OCI-LY1 (cell line): ENCODE results near the gene IQCK.
"Not testable (repeated sequence)": the region's sequence is repeated elsewhere in the genome, so short reads cannot be mapped to it uniquely, and the experiment has no call there.

Source experiments
- H2AFZ ChIP-seq: fragments of 200-600 bp; sonication (generic), shearing (Covaris generic); 2 replicates; pipeline ENCODE4 v1.6.0; 2014; ENCODE audit warnings: antibody characterized with exemption, mild to moderate bottlenecking, low read length
- H3F3A ChIP-seq: fragments of 200-600 bp; sonication (generic), shearing (Covaris generic); 2 replicates; pipeline ENCODE4 v1.6.0; 2014; ENCODE audit warnings: mild to moderate bottlenecking, antibody characterized with exemption, low read length, moderate library complexity; ENCODE audit not compliant: insufficient read depth
- H3K27ac ChIP-seq: fragments of 200-600 bp; sonication (generic); 2 replicates; pipeline ENCODE4 v1.5.1; 2014; ENCODE audit warnings: low read length, mixed run types, mild to moderate bottlenecking, low read depth; ENCODE audit not compliant: poor library complexity, severe bottlenecking
- H3K27me3 ChIP-seq: fragments of 200-600 bp; sonication (generic); 2 replicates; pipeline ENCODE4 v1.6.0; 2014; ENCODE audit warnings: antibody characterized with exemption, mild to moderate bottlenecking, low read length, moderate library complexity; ENCODE audit not compliant: insufficient read depth
- H3K36me3 ChIP-seq: fragments of 200-600 bp; sonication (generic); 2 replicates; pipeline ENCODE4 v1.6.1; 2014; ENCODE audit warnings: mild to moderate bottlenecking, antibody characterized with exemption, low read length, moderate library complexity, mixed read lengths; ENCODE audit not compliant: insufficient read depth
- H3K4me1 ChIP-seq: fragments of 200-600 bp; sonication (generic); 2 replicates; pipeline ENCODE4 v1.5.1; 2014; ENCODE audit warnings: mild to moderate bottlenecking, low read length, moderate library complexity; ENCODE audit not compliant: insufficient read depth, severe bottlenecking
- H3K4me2 ChIP-seq: fragments of 200-600 bp; sonication (generic), shearing (Covaris generic); 2 replicates; pipeline ENCODE4 v1.6.1; 2014; ENCODE audit warnings: low read length
- H3K4me3 ChIP-seq: fragments of 200-600 bp; sonication (generic); 2 replicates; pipeline ENCODE4 v1.5.1; 2014; ENCODE audit warnings: low read length, low read depth, mild to moderate bottlenecking, mixed read lengths; ENCODE audit not compliant: poor library complexity, severe bottlenecking
- H3K79me2 ChIP-seq: fragments of 200-600 bp; shearing (Covaris generic); 2 replicates; pipeline ENCODE4 v1.6.1; 2016; ENCODE audit warnings: mixed run types, low read length, mixed read lengths; ENCODE audit not compliant: insufficient read depth
- H3K9ac ChIP-seq: fragments of 200-600 bp; sonication (generic), shearing (Covaris generic); 2 replicates; pipeline ENCODE4 v1.6.1; 2014; ENCODE audit warnings: mild to moderate bottlenecking, low read length, mixed read lengths
- H3K9me2 ChIP-seq: fragments of 200-600 bp; sonication (generic), shearing (Covaris generic); 2 replicates; pipeline ENCODE4 v1.6.1; 2014; ENCODE audit warnings: low read depth, mild to moderate bottlenecking, low read length, mixed read lengths
- H3K9me3 ChIP-seq: fragments of 200-600 bp; shearing (Covaris generic); 2 replicates; pipeline ENCODE4 v1.6.1; 2014; ENCODE audit warnings: low read length, mixed read lengths
- H4K20me1 ChIP-seq: fragments of 200-600 bp; sonication (generic), shearing (Covaris generic); 2 replicates; pipeline ENCODE4 v1.6.0; 2016; ENCODE audit warnings: mild to moderate bottlenecking, low read length; ENCODE audit not compliant: insufficient read depth
- EZH2 ChIP-seq: fragments of 200-600 bp; sonication (generic), shearing (Covaris generic); IDR thresholded peaks from 2 replicates; pipeline ENCODE4 v1.8.0; 2017; ENCODE audit warnings: borderline replicate concordance, mixed run types, mild to moderate bottlenecking, antibody characterized with exemption, low read length, moderate library complexity, mixed read lengths
- TF ChIP-seq, protein P1 (sequence below): fragments of 200-600 bp; sonication (generic), shearing (Covaris generic); IDR thresholded peaks from 2 replicates; pipeline ENCODE4 v1.5.1; 2017; ENCODE audit warnings: mild to moderate bottlenecking, antibody characterized with exemption, low read length, moderate library complexity, mixed read lengths

The IQCK gene

DNA sequence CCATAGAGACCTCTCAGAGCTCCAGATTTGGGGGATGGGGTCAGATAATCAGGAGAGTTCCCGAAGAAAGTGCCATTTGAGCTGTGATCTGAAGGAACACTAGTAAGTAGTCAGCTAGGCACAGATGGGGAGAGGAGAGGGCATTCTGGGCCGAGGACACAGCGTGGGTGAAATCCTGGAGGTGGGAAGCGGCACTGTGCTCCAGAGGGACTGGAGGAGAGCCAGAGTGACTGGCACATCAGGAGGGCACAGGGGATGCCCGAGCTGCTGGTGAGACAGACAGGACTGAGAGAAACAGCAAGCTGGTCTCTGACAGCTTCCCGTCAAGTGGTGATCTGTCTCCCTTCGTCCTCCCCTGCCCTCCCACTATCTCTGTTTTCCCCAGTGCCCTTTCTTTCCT is 40.7 kb upstream of the IQCK start:
- Histone ChIP-seq H3K79me2 (no peaks in the 10 kb centered on the region), H4K20me1 (no peaks in the 10 kb centered on the region), H3K9me2 (no peaks in the 10 kb centered on the region), H3K4me3 (no peak overlapping the region), H3K9ac (no peak overlapping the region), H2AFZ (no peak overlapping the region), H3F3A (no peaks in the 10 kb centered on the region), H3K36me3 (peaks cover 13% of the 10 kb centered on the region; the same call in 1 of the 2 replicates), H3K4me1 (no peaks in the 10 kb centered on the region), H3K27ac (no peak overlapping the region), H3K27me3 (no peaks in the 10 kb centered on the region), H3K9me3 (no peaks in the 10 kb centered on the region), H3K4me2 (no peak overlapping the region)
- TF ChIP-seq EZH2: no peak
- TF ChIP-seq, protein P1, sequence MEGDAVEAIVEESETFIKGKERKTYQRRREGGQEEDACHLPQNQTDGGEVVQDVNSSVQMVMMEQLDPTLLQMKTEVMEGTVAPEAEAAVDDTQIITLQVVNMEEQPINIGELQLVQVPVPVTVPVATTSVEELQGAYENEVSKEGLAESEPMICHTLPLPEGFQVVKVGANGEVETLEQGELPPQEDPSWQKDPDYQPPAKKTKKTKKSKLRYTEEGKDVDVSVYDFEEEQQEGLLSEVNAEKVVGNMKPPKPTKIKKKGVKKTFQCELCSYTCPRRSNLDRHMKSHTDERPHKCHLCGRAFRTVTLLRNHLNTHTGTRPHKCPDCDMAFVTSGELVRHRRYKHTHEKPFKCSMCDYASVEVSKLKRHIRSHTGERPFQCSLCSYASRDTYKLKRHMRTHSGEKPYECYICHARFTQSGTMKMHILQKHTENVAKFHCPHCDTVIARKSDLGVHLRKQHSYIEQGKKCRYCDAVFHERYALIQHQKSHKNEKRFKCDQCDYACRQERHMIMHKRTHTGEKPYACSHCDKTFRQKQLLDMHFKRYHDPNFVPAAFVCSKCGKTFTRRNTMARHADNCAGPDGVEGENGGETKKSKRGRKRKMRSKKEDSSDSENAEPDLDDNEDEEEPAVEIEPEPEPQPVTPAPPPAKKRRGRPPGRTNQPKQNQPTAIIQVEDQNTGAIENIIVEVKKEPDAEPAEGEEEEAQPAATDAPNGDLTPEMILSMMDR: no peak

DNA sequence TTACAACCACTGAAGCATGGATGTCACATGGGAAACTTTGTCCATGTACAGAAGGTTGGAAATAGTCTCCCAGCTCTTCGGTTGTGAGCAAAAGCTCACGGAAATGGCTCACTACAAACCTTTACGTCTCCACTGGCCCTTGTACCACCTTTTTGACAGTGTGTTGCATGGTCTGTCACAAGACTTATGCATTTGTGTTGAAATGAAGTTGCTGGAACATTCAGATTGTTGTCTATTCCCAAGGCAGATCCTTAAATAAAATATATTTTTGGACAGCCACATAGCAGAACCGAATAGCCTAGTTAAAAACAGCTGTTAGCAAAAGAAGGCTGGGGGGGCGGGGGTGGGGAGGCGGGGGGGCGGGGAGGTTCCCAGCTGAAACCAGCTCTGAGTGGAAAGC is 39.3 kb upstream of the IQCK start:
- Histone ChIP-seq H3K4me3 (no peak overlapping the region), H4K20me1 (no peaks in the 10 kb centered on the region), H3K4me1 (no peaks in the 10 kb centered on the region), H3K27me3 (no peaks in the 10 kb centered on the region), H3K36me3 (peaks cover 23% of the 10 kb centered on the region), H3K4me2 (no peak overlapping the region), H3K9ac (no peak overlapping the region), H3K9me3 (no peaks in the 10 kb centered on the region), H2AFZ (no peak overlapping the region), H3K9me2 (no peaks in the 10 kb centered on the region), H3F3A (no peaks in the 10 kb centered on the region), H3K27ac (no peak overlapping the region), H3K79me2 (no peaks in the 10 kb centered on the region)
- no peak for TF ChIP-seq EZH2
- TF ChIP-seq, protein P1: no peak

DNA sequence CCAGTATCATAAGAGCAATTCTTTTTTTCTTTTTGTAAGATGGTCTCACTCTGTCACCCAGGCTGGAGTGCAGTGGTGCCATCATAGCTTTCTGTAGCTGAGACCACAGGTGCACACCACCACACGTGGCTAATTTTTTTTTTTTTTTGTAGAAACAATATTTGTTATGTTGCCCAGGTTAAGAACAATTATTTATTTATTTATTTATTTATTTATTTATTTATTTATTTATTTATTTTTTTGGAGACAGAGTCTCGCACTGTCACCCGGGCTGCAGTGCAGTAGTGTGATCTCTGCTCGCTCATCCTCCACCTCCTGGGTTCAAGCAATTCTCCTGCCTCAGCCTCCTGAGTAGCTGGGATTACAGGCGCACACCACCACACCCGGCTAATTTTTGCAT is 38.8 kb upstream of the IQCK start:
- not testable (repeated sequence) for H3K9ac ChIP-seq, H3F3A ChIP-seq, H3K4me3 ChIP-seq, H4K20me1 ChIP-seq, H2AFZ ChIP-seq, H3K27ac ChIP-seq, H3K4me1 ChIP-seq, H3K79me2 ChIP-seq, H3K4me2 ChIP-seq, H3K9me2 ChIP-seq, H3K9me3 ChIP-seq, H3K27me3 ChIP-seq
- H3K36me3 ChIP-seq: peaks cover 27% of the 10 kb centered on the region

DNA sequence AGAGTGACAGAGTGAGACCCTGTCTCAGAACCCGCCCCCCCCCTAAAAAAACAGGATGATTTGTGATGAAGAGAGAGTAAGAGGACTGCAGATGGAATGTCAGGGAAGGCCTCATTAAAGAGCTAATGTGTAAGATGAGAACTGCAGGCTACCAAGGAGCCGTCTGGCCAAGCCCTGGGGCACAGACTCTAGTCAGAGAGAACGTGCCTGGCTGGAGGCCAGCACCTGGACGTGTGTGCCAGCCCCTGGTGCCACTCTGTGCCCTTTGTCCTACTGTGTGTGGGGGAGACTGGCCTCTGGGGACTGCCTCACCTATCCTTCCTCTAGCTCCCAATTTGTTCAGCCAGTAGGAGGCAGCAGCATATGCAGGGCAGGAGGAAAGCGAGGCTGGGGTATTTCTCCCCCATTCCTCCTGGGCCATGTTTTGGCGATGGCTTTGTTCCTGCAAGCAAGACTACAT is 37.2 kb upstream of the IQCK start:
- no peaks in the 10 kb centered on the region for H3K9me2 ChIP-seq
- no peak overlapping the region for H3K27ac ChIP-seq
- no peak overlapping the region for H3K4me3 ChIP-seq
- H3K27me3 ChIP-seq: no peaks in the 10 kb centered on the region
- H3K36me3 ChIP-seq: peaks cover 37% of the 10 kb centered on the region
- TF ChIP-seq EZH2: no peak
- TF ChIP-seq, protein P1: peak; percentile 27
- H3F3A ChIP-seq: no peaks in the 10 kb centered on the region
- no peaks in the 10 kb centered on the region for H3K4me1 ChIP-seq
- H3K9ac ChIP-seq: no peak overlapping the region
- H3K9me3 ChIP-seq: no peaks in the 10 kb centered on the region
- H3K4me2 ChIP-seq: no peak overlapping the region
- H2AFZ ChIP-seq: no peak overlapping the region
- no peaks in the 10 kb centered on the region for H3K79me2 ChIP-seq
- no peaks in the 10 kb centered on the region for H4K20me1 ChIP-seq
